Measurements from ENCODE around the gene BST2.
A peak's percentile ranks its signal among the peaks of the same experiment; 100 is the strongest.

Gene BST2

DNA sequence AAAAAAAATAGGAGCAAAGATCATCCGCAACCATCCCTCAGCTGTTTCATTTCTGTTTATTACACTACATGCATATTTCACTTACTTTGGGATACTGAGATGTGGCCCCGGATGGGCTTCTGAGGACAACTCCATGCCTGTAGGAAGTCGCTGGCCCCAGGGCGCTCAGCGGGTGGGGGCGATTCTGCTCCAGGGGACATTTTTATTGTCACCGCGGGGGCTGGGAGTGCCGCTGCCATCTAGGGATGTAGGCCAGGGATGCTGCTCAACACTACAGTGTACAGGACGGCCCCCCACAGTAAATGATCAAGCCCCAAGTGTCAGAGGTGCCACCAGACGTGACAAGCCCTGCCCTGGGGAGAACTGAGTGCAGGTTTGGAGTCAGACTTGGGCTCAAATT lies 6.4 kb upstream of the BST2 start:
- TF ChIP-seq Cebpa-rat (IDR thresholded peaks at IDR 0.05), result no peak
- H3K36me3 ChIP-seq, result peaks cover 24 to 51% (median 33%) of the 10 kb centered on the region in 11 experiments; a peak in 21 of 22 replicates
- no peaks in the 10 kb centered on the region for H3K27me3 ChIP-seq
- peaks cover 43 to 57% (median 55%) of the 10 kb centered on the region in 10 experiments for H3K4me1 ChIP-seq
- no peaks in the 10 kb centered on the region for H4K20me1 ChIP-seq
- H3K4me3 ChIP-seq, result no peak overlapping the region
- H3K27ac ChIP-seq, result no peak overlapping the region
- H3K9ac ChIP-seq, result no peak overlapping the region
- H3K9me3 ChIP-seq (replicated peaks in 1 of 11), result no peaks in the 10 kb centered on the region
- peak overlapping the region; percentile 58 to 90 (median 68); a peak in 14 of 22 replicates for H3K4me2 ChIP-seq

- H3K9ac ChIP-seq, result no peak overlapping the region
- H3K4me3 ChIP-seq, result no peak overlapping the region
- no peaks in the 10 kb centered on the region for H3K9me3 ChIP-seq (replicated peaks in 1 of 11)
- peaks cover 15 to 36% (median 23%) of the 10 kb centered on the region in 11 experiments; a peak in 21 of 22 replicates for H3K36me3 ChIP-seq
- H3K4me1 ChIP-seq, result peaks cover 59 to 75% (median 69%) of the 10 kb centered on the region in 10 experiments
- H3K27ac ChIP-seq, result no peak overlapping the region; a peak in 1 of 22 replicates
- TF ChIP-seq Cebpa-rat (IDR thresholded peaks at IDR 0.05), result peak in 1 of 11 experiments; percentile 17; a peak in 2 of 22 replicates
- H3K27me3 ChIP-seq, result no peaks in the 10 kb centered on the region
- peak overlapping the region in 5 of 11 experiments; percentile 7 to 93 (median 42); a peak in 4 of 22 replicates for H3K4me2 ChIP-seq
- no peaks in the 10 kb centered on the region for H4K20me1 ChIP-seq
Measured at GRCh38 chr19:17409990-17410389, 4.6 kb upstream of the BST2 start.

GRCh38 chr19:17406887-17407196 lies 1.4 kb upstream of the BST2 start:
- Histone ChIP-seq H3K36me3 (peaks cover 10 to 28% (median 19%) of the 10 kb centered on the region in 11 experiments; a peak in 21 of 22 replicates), H3K4me1 (peaks cover 41 to 68% (median 59%) of the 10 kb centered on the region in 10 experiments), H3K27ac (peak overlapping the region; percentile 69 to 87 (median 83); a peak in 21 of 22 replicates), H3K9me3 (replicated peaks in 1 of 11) (no peaks in the 10 kb centered on the region), H3K4me2 (peak overlapping the region; percentile 88 to 99 (median 94)), H3K9ac (peak overlapping the region; percentile 65 to 87 (median 80)), H3K4me3 (peak overlapping the region; percentile 61 to 90 (median 76)), H4K20me1 (peaks cover 0 to 18% (median 4%) of the 10 kb centered on the region in 11 experiments; a peak in 8 of 22 replicates), H3K27me3 (no peaks in the 10 kb centered on the region)
- peak in 2 of 11 experiments; percentile 20 to 27; a peak in 1 of 22 replicates for TF ChIP-seq Cebpa-rat (IDR thresholded peaks at IDR 0.05)

- Histone ChIP-seq H3K27ac (peak overlapping the region; percentile 69 to 87 (median 83)), H3K4me2 (peak overlapping the region; percentile 88 to 99 (median 94)), H3K9me3 (replicated peaks in 1 of 11) (no peaks in the 10 kb centered on the region), H3K4me3 (peak overlapping the region; percentile 61 to 90 (median 76)), H3K9ac (peak overlapping the region; percentile 65 to 87 (median 80)), H3K4me1 (peaks cover 37 to 64% (median 59%) of the 10 kb centered on the region in 10 experiments), H3K36me3 (peaks cover 14 to 28% (median 19%) of the 10 kb centered on the region in 11 experiments; a peak in 21 of 22 replicates), H4K20me1 (peaks cover 0 to 23% (median 4%) of the 10 kb centered on the region in 11 experiments; a peak in 8 of 22 replicates), H3K27me3 (no peaks in the 10 kb centered on the region)
- TF ChIP-seq Cebpa-rat (IDR thresholded peaks at IDR 0.05), result no peak
Measured at GRCh38 chr19:17406046-17406886, 836 bp upstream of the BST2 start.

GRCh38 chr19:17404621-17405249 lies 695 bp downstream of the BST2 start:
- H3K9ac ChIP-seq, result peak overlapping the region; percentile 65 to 87 (median 80)
- peaks cover 0 to 30% (median 4%) of the 10 kb centered on the region in 11 experiments; a peak in 8 of 22 replicates for H4K20me1 ChIP-seq
- H3K27ac ChIP-seq, result peak overlapping the region; percentile 69 to 87 (median 83)
- H3K4me3 ChIP-seq, result peak overlapping the region; percentile 61 to 90 (median 76)
- H3K36me3 ChIP-seq, result peaks cover 19 to 36% (median 33%) of the 10 kb centered on the region in 11 experiments; a peak in 21 of 22 replicates
- peak overlapping the region; percentile 88 to 99 (median 94) for H3K4me2 ChIP-seq
- no peaks in the 10 kb centered on the region for H3K9me3 ChIP-seq (replicated peaks in 1 of 11)
- peaks cover 48 to 71% (median 59%) of the 10 kb centered on the region in 10 experiments for H3K4me1 ChIP-seq
- no peaks in the 10 kb centered on the region for H3K27me3 ChIP-seq
- TF ChIP-seq Cebpa-rat (IDR thresholded peaks at IDR 0.05), result no peak

GRCh38 chr19:17404015-17404414 lies 1.4 kb downstream of the BST2 start:
- peak overlapping the region; percentile 69 to 87 (median 83); a peak in 18 of 22 replicates for H3K27ac ChIP-seq
- H3K9ac ChIP-seq, result peak overlapping the region; percentile 65 to 87 (median 80)
- H3K4me2 ChIP-seq, result peak overlapping the region; percentile 88 to 99 (median 94)
- H3K27me3 ChIP-seq, result no peaks in the 10 kb centered on the region
- no peaks in the 10 kb centered on the region for H3K9me3 ChIP-seq (replicated peaks in 1 of 11)
- peaks cover 0 to 32% (median 4%) of the 10 kb centered on the region in 11 experiments; a peak in 8 of 22 replicates for H4K20me1 ChIP-seq
- H3K4me3 ChIP-seq, result peak overlapping the region; percentile 61 to 90 (median 76)
- H3K36me3 ChIP-seq, result peaks cover 20 to 39% (median 35%) of the 10 kb centered on the region in 11 experiments; a peak in 21 of 22 replicates
- no peak for TF ChIP-seq Cebpa-rat (IDR thresholded peaks at IDR 0.05)
- peaks cover 47 to 69% (median 60%) of the 10 kb centered on the region in 10 experiments for H3K4me1 ChIP-seq

DNA sequence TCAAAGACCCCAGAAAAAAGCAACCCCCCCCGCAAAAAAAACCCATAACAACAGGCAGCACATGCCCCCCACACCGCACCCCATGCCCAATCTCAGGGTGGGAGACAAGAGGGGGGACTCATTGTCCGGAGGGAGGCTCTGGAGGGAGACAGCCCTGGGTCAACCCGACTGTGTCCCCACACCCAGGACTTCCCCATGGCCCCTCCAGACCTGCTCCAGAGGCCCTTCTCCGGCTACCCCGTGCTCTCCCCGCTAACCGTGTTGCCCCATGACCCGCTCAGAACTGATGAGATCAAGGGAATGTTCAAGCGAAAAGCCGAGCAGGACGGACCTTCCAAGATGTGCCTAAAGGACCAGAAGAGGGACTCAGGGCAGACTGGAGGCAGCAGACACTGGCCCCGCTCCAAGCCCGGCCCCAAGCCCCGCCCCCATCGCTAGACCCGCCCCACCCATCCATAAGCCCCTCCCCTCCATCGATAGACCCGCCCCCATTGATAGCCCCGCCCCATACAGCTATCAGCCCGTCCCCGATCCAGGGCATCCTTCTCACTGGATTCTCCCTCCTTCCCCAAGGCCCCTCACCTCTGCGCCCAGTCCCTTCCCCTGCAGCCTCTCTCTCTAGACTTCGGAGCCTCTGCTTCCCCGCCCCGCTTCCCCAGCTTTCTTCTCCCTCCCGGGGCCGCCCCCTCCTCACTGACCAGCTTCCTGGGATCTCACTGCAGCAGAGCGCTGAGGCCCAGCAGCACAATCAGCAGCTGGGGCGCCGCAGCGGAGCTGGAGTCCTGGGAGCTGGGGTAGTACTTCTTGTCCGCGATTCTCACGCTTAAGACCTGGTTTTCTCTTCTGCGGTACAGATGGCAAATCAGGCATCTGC lies 2.2 kb downstream of the BST2 start:
- no peaks in the 10 kb centered on the region for H3K9me3 ChIP-seq (replicated peaks in 1 of 11)
- H3K27me3 ChIP-seq, result no peaks in the 10 kb centered on the region
- H3K4me3 ChIP-seq, result peak overlapping the region in 5 of 10 experiments; percentile 75 to 90 (median 80); a peak in 8 of 20 replicates
- peaks cover 42 to 67% (median 56%) of the 10 kb centered on the region in 10 experiments for H3K4me1 ChIP-seq
- no peak for TF ChIP-seq Cebpa-rat (IDR thresholded peaks at IDR 0.05)
- peak overlapping the region in 1 of 11 experiments; percentile 29; a peak in 1 of 22 replicates for H3K9ac ChIP-seq
- H4K20me1 ChIP-seq, result peaks cover 0 to 32% (median 4%) of the 10 kb centered on the region in 11 experiments; a peak in 8 of 22 replicates
- H3K27ac ChIP-seq, result no peak overlapping the region
- H3K36me3 ChIP-seq, result peaks cover 20 to 47% (median 42%) of the 10 kb centered on the region in 11 experiments; a peak in 21 of 22 replicates
- H3K4me2 ChIP-seq, result peak overlapping the region in 9 of 11 experiments; percentile 88 to 99 (median 97); a peak in 16 of 22 replicates

GRCh38 chr19:17401628-17402027 lies 3.8 kb downstream of the BST2 start:
- Histone ChIP-seq H3K36me3 (peaks cover 28 to 61% (median 55%) of the 10 kb centered on the region in 11 experiments; a peak in 21 of 22 replicates), H3K27me3 (no peaks in the 10 kb centered on the region)

More at GRCh38 chr19:17401628-17402027, 3.8 kb downstream of the BST2 start:
- Histone ChIP-seq H3K9me3 (replicated peaks in 1 of 11) (no peaks in the 10 kb centered on the region), H3K9ac (no peak overlapping the region), H3K4me2 (no peak overlapping the region), H3K4me1 (peaks cover 36 to 51% (median 42%) of the 10 kb centered on the region in 10 experiments), H3K4me3 (no peak overlapping the region), H3K27ac (no peak overlapping the region), H4K20me1 (peaks cover 0 to 32% (median 4%) of the 10 kb centered on the region in 11 experiments; a peak in 8 of 22 replicates)
- TF ChIP-seq Cebpa-rat (IDR thresholded peaks at IDR 0.05), result no peak

Data from BLaER1 treated with 17β-estradiol and CSF1 and Interleukin-3, amounts not matched to agents 10 nM and 100 nM (cell line).